Prostate gland (tissue), 2 donors: ENCODE data around the gene IFRD2. TPM values are rescaled to one million over a fixed set of nuclear protein-coding genes. Genes with fewer than 3 reads are reported as not detected.

Experiments
- DNase-seq: peaks from one replicate; pipeline ENCODE4 v3.0.0-alpha.2; 2019; ENCODE audit warnings: low spot score
- H3K27ac ChIP-seq, 2 donors: fragments of 200-600 bp; sonication (generic); 2 replicates each; pipeline ENCODE4 v1.5.1; 2017 to 2019
- H3K27me3 ChIP-seq: fragments of 200-600 bp; sonication (generic); replicated peaks from 2 replicates; pipeline ENCODE4 v1.5.1; 2019; ENCODE audit not compliant: insufficient read depth
- H3K36me3 ChIP-seq, 2 donors: fragments of 200-600 bp; sonication (generic); 1 replicate in 1 of 2; 2 replicates in 1 of 2; pipeline versions ENCODE4 v1.5.1 to v1.8.1; 2017 to 2019
- H3K4me1 ChIP-seq: fragments of 200-600 bp; sonication (generic); replicated peaks from 2 replicates; pipeline ENCODE4 v1.5.1; 2019
- H3K4me3 ChIP-seq, 2 donors: fragments of 200-600 bp; sonication (generic); 2 replicates each; pipeline ENCODE4 v1.5.1; 2017 to 2019
- H3K9me3 ChIP-seq: fragments of 200-600 bp; sonication (generic); 2 replicates; pipeline ENCODE4 v1.5.1; 2017
- CTCF ChIP-seq, 4 experiments: fragments of 200-600 bp in 2 of 4; fragments of 450-650 bp in 2 of 4; sonication (generic) in 2 of 4; IDR thresholded peaks; 1 replicate in 3 of 4; 2 replicates in 1 of 4; pipeline ENCODE4 v1.5.1; 2016 to 2019; ENCODE audit warnings: antibody characterized with exemption in 4 of 4, mild to moderate bottlenecking in 2 of 4, moderate library complexity in 2 of 4
- POLR2A ChIP-seq: fragments of 450-650 bp; IDR thresholded peaks from one replicate; pipeline ENCODE4 v1.6.1; 2016; ENCODE audit warnings: antibody characterized with exemption, mild to moderate bottlenecking
- POLR2AphosphoS5 ChIP-seq: sonication (generic); formaldehyde crosslinking; IDR thresholded peaks from one replicate; pipeline ENCODE4 v1.6.1; 2017; ENCODE audit warnings: antibody characterized with exemption
- WGBS: methylation state at CpG from one replicate; pipeline ENCODE4 v1.1.5; 2018; 5-methylcytosine and 5-hydroxymethylcytosine counted together
- intact Hi-C: fragments of 100-400 bp; cut with DNase I; formaldehyde crosslinking; loops from one replicate; pipeline ENCODE4 v1.14.2; 2022
- total RNA-seq, 2 donors: library from RNA; depleted of rRNA; stranded (reverse); fragments of >200 nt; gene quantifications; one replicate each; pipeline ENCODE4 v1.1.0, GENCODE V29; 2016

The IFRD2 gene
- total RNA-seq, 2 donors from 2014 or later = 93.0 to 99.9 TPM

- Histone ChIP-seq H3K27ac (peak overlapping the region in 1 of 2 donors; percentile 96), H3K9me3 (no peaks in the 10 kb centered on the region), H3K27me3 (no peaks in the 10 kb centered on the region), H3K36me3 (peaks cover 19 to 21% of the 10 kb centered on the region in 2 donors), H3K4me3 (no peak overlapping the region), H3K4me1 (peaks cover 16% of the 10 kb centered on the region)
- TF ChIP-seq POLR2A (no peak), POLR2AphosphoS5 (no peak), CTCF (IDR thresholded peaks at IDR 0.05) (no peak)
- DNase-seq = no peak
- intact Hi-C loops = no loop called here
- 77% methylated on average over 15 of the region's 17 CpGs for WGBS
Observed at GRCh38 chr3:50258029-50258680, 34.1 kb downstream of the IFRD2 start.

GRCh38 chr3:50256978-50257890 lies 35.0 kb downstream of the IFRD2 start:
- intact Hi-C loops = no loop called here
- Histone ChIP-seq H3K4me3 (no peak overlapping the region), H3K27me3 (no peaks in the 10 kb centered on the region), H3K9me3 (no peaks in the 10 kb centered on the region), H3K36me3 (peaks cover 19 to 21% of the 10 kb centered on the region in 2 donors), H3K27ac (no peak overlapping the region), H3K4me1 (peaks cover 16% of the 10 kb centered on the region)
- WGBS = 90% methylated on average over 20 of the region's 20 CpGs
- TF ChIP-seq POLR2AphosphoS5 = no peak
- peak in 3 of 4 experiments; percentile 35 to 48 (median 41) for TF ChIP-seq CTCF (IDR thresholded peaks at IDR 0.05)
- no peak for DNase-seq

- no peaks in the 10 kb centered on the region for H3K27me3 ChIP-seq
- H3K36me3 ChIP-seq = peaks cover 19 to 21% of the 10 kb centered on the region in 2 donors
- 38% methylated on average over 9 of the region's 9 CpGs for WGBS
- no peak overlapping the region for H3K4me3 ChIP-seq
- intact Hi-C loops = no loop called here
- TF ChIP-seq CTCF (IDR thresholded peaks at IDR 0.05) (no peak), POLR2AphosphoS5 (no peak), POLR2A (no peak)
- no peaks in the 10 kb centered on the region for H3K9me3 ChIP-seq
- H3K27ac ChIP-seq = peak overlapping the region; percentile 42 to 57
- DNase-seq = no peak
- H3K4me1 ChIP-seq = peaks cover 4% of the 10 kb centered on the region
Observed at GRCh38 chr3:50255251-50255615, 37.0 kb downstream of the IFRD2 start.

GRCh38 chr3:50254577-50255250 lies 37.5 kb downstream of the IFRD2 start:
- peak overlapping the region; percentile 42 to 57 for H3K27ac ChIP-seq
- peaks cover 3% of the 10 kb centered on the region for H3K4me1 ChIP-seq
- peaks cover 19 to 21% of the 10 kb centered on the region in 2 donors for H3K36me3 ChIP-seq
- H3K9me3 ChIP-seq = no peaks in the 10 kb centered on the region
- WGBS = 58% methylated on average over 8 of the region's 8 CpGs
- no peak for DNase-seq
- intact Hi-C loops = no loop called here
- TF ChIP-seq POLR2A = peak; percentile 41
- no peak for TF ChIP-seq CTCF (IDR thresholded peaks at IDR 0.05)
- TF ChIP-seq POLR2AphosphoS5 = peak; percentile 63
- no peaks in the 10 kb centered on the region for H3K27me3 ChIP-seq
- no peak overlapping the region for H3K4me3 ChIP-seq
